Rectal smooth muscle tissue (tissue), 1 donor: ENCODE results near the gene BCAT1.
"Not testable (repeated sequence)": the region's sequence is repeated elsewhere in the genome, so short reads cannot be mapped to it uniquely, and the experiment has no call there.

Experiments
- H3K27ac ChIP-seq: one replicate; pipeline ENCODE4 v1.7.0; 2013; ENCODE audit warnings: low read depth, low read length, inconsistent platforms
- H3K27me3 ChIP-seq: one replicate; pipeline ENCODE4 v1.7.0; 2013; ENCODE audit warnings: low read length; ENCODE audit not compliant: control insufficient read depth, insufficient read depth
- H3K36me3 ChIP-seq: one replicate; pipeline ENCODE4 v1.7.0; 2013; ENCODE audit warnings: low read length; ENCODE audit not compliant: control insufficient read depth, insufficient read depth
- H3K4me1 ChIP-seq: one replicate; pipeline ENCODE4 v1.7.0; 2013; ENCODE audit warnings: low read length; ENCODE audit not compliant: control insufficient read depth, insufficient read depth
- H3K4me3 ChIP-seq: one replicate; pipeline ENCODE4 v1.7.0; 2013; ENCODE audit warnings: low read length
- H3K9ac ChIP-seq: one replicate; pipeline ENCODE4 v1.7.0; 2013; ENCODE audit warnings: low read length

The BCAT1 gene

GRCh38 chr12:24933694-24934407 lies 15.1 kb downstream of the BCAT1 start:
- Histone ChIP-seq H3K27ac (no peak overlapping the region), H3K9ac (no peak overlapping the region), H3K4me1 (no peaks in the 10 kb centered on the region), H3K27me3 (no peaks in the 10 kb centered on the region), H3K4me3 (no peak overlapping the region), H3K36me3 (no peaks in the 10 kb centered on the region)

DNA sequence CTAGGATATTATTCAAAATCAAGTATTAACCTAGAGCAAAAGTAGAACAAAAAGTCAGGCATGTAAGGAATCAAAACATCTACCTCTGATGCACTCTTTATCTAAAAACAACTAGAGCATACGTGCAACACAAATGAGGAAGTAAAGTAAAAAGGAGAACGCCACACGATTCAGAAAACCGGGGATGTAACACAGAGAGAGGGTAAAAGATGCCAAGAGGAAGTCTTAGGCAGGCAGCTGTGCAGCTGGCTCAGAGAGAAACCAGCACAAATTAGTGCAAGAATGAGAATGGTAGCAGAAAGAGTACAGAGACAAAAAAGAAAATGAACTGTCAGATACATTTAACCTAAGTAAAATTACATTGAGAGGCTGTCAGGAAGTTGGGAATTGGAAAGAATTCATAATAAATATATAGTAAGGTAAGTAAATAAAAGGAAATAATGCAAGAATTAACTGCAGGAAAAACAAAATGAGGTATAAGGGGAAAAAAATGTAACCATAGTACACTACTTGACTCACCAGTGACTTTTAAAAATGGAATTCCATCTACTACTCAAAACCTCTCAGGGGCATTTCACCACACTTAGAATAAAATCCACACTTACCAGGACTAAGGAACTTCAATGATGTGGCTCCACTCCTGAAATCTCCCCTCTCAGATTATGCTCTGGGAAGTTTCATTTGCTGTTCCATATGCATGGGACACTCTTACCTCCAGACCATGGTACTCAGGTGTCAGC lies 17.1 kb downstream of the BCAT1 start:
- Histone ChIP-seq H3K36me3 (no peaks in the 10 kb centered on the region), H3K27ac (no peak overlapping the region), H3K9ac (no peak overlapping the region), H3K27me3 (no peaks in the 10 kb centered on the region), H3K4me3 (no peak overlapping the region), H3K4me1 (no peaks in the 10 kb centered on the region)

GRCh38 chr12:24929953-24930352 lies 18.9 kb downstream of the BCAT1 start:
- H3K9ac ChIP-seq = no peak overlapping the region

DNA sequence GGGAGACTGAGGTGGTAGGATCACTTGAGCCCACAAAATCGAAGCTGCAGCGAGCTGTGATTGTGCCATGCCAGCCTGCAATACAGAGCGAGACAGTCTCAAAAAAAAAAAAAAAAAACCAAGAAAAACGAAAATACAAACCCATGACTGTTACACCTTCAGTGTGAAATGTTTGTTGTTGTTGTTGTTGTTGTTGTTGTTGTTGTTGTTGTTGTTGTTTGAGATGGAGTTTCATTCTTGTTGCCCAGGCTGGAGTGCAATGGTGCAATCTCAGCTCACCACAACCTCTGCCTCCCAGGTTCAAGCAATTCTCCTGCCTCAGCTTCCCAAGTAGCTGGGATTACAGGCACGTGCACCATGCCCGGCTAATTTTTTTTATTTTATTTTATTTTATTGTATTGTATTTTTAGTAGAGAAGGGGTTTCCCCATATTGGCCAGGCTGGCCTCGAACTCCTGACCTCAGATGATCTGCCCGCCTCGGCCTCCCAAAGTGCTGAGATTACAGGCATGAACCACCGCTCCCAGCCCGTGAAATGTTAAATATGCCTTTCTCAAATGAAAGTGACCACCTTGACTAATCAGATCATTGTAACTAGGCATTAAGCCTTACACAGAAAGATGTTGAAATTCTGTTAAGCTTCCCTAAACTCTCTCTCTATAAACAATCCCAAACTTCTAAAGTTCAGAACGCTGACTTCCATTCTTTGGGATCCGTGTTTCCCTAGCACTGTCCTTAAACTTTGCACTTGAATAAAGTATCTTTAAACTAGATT lies 20.2 kb downstream of the BCAT1 start:
- not testable (repeated sequence) for H3K4me3 ChIP-seq, H3K36me3 ChIP-seq, H3K27ac ChIP-seq, H3K4me1 ChIP-seq, H3K27me3 ChIP-seq, H3K9ac ChIP-seq

More at GRCh38 chr12:24929953-24930352, 18.9 kb downstream of the BCAT1 start:
- no peak overlapping the region for H3K4me3 ChIP-seq
- H3K27me3 ChIP-seq = no peaks in the 10 kb centered on the region
- H3K4me1 ChIP-seq = no peaks in the 10 kb centered on the region
- no peaks in the 10 kb centered on the region for H3K36me3 ChIP-seq
- H3K27ac ChIP-seq = no peak overlapping the region

GRCh38 chr12:24928131-24928530 lies 20.8 kb downstream of the BCAT1 start:
- H3K27ac ChIP-seq = no peak overlapping the region
- H3K36me3 ChIP-seq = no peaks in the 10 kb centered on the region
- no peak overlapping the region for H3K9ac ChIP-seq
- H3K4me3 ChIP-seq = no peak overlapping the region
- no peaks in the 10 kb centered on the region for H3K4me1 ChIP-seq
- H3K27me3 ChIP-seq = no peaks in the 10 kb centered on the region

DNA sequence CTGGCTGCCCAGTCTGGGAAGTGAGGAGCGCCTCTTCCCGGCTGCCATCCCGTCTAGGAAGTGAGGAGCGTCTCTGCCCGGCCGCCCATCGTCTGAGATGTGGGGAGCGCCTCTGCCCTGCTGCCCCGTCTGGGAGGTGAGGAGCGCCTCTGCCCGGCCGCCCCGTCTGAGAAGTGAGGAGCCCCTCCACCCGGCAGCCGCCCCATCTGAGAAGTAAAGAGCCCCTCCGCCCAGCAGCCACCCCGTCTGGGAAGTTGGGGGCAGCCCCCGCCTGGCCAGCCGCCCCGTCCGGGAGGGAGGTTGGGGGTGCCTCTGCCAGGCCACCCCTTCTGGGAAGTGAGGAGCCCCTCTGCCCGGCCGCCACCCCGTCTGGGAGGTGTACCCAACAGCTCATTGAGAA lies 22.8 kb downstream of the BCAT1 start:
- H3K27me3 ChIP-seq, H3K9ac ChIP-seq, H3K27ac ChIP-seq, H3K4me3 ChIP-seq, H3K36me3 ChIP-seq, H3K4me1 ChIP-seq: not testable (repeated sequence)

- H3K4me1 ChIP-seq = no peaks in the 10 kb centered on the region
- H3K36me3 ChIP-seq = no peaks in the 10 kb centered on the region
- H3K9ac ChIP-seq = no peak overlapping the region
- no peak overlapping the region for H3K4me3 ChIP-seq
- no peak overlapping the region for H3K27ac ChIP-seq
- H3K27me3 ChIP-seq = no peaks in the 10 kb centered on the region
Measured at GRCh38 chr12:24922090-24922489, 26.8 kb downstream of the BCAT1 start.

- no peaks in the 10 kb centered on the region for H3K4me1 ChIP-seq
- no peak overlapping the region for H3K27ac ChIP-seq
- no peak overlapping the region for H3K4me3 ChIP-seq
- H3K9ac ChIP-seq = no peak overlapping the region
- no peaks in the 10 kb centered on the region for H3K36me3 ChIP-seq
- no peaks in the 10 kb centered on the region for H3K27me3 ChIP-seq
Measured at GRCh38 chr12:24921251-24922038, 27.5 kb downstream of the BCAT1 start.

DNA sequence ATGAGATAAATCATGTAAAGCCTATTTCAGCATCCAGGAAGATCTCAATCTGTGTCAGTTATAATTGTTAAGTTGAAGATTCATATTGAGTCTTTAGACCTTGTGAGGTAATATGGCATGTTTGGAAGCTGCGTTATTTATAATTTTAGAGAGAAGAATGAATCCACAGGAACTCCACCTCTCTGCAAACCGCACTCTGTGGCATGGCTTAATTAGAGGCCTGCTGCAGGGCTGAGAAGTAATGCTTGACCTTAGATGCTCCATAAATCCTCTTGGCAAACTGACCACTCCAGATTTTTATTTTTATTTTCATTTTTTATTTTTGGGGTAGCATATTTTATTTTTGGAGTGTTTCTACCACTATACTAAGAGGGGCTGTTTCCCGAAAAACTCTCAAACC lies 28.8 kb downstream of the BCAT1 start:
- no peaks in the 10 kb centered on the region for H3K27me3 ChIP-seq
- H3K27ac ChIP-seq = no peak overlapping the region
- no peak overlapping the region for H3K9ac ChIP-seq
- H3K4me3 ChIP-seq = no peak overlapping the region
- no peaks in the 10 kb centered on the region for H3K36me3 ChIP-seq
- no peaks in the 10 kb centered on the region for H3K4me1 ChIP-seq

DNA sequence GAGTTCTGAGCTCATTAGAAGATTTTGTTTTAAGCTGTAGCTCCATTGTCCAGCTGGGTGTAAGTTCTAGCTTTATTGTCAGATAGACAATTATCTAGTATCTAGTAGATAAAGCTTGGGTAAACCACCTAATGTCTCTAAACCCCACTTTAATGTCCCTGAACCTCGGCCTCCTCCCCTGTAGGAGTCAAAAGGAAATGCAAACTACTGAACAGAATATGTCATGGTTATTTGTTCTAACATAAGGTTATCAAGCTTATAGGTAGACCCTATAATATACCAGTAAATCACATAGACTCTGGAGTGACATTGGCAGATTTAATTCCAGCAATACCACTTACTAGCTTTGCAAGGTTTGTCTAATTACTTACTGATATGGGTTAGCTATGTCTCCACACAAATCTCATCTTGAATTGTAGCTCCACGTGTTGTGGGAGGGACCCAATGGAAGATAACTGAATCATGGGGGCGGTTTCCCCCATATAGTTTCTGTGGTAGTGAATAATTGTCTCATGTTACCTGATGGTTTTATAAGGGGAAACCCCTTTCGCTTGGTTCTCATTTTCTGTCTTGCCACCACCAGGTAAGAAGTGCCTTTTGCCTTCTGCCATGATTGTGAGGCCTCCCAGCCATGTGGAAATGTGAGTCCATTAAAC lies 29.4 kb downstream of the BCAT1 start:
- H3K4me3 ChIP-seq = no peak overlapping the region
- no peak overlapping the region for H3K27ac ChIP-seq
- H3K27me3 ChIP-seq = no peaks in the 10 kb centered on the region
- H3K36me3 ChIP-seq = no peaks in the 10 kb centered on the region
- no peaks in the 10 kb centered on the region for H3K4me1 ChIP-seq
- H3K9ac ChIP-seq = no peak overlapping the region

- Histone ChIP-seq H3K4me3 (no peak overlapping the region), H3K36me3 (no peaks in the 10 kb centered on the region), H3K4me1 (no peaks in the 10 kb centered on the region), H3K9ac (no peak overlapping the region), H3K27ac (no peak overlapping the region), H3K27me3 (no peaks in the 10 kb centered on the region)
Measured at GRCh38 chr12:24918596-24918995, 30.3 kb downstream of the BCAT1 start.
